HepG2 (cell line): ENCODE measurements around the gene ARHGAP30. TPM values are rescaled to one million over a fixed set of nuclear protein-coding genes. Genes with fewer than 3 reads are reported as not detected.

Experiments used
- ARID3A ChIP-seq: IDR thresholded peaks from 2 replicates; pipeline ENCODE4 v1.6.1; 2012; ENCODE audit warnings: low read depth, low read length, improper control_type of control experiment
- CREB1 ChIP-seq, 2 experiments: fragments of 450-650 bp in 1 of 2; IDR thresholded peaks; 2 replicates each; pipeline ENCODE4 v1.6.1; 2016 to 2017; ENCODE audit warnings: control low read depth in 1 of 2, mild to moderate bottlenecking in 1 of 2, missing compliant biosample characterization in 1 of 2, missing genetic modification characterization in 1 of 2
- CREM ChIP-seq, 2 experiments: sonication (generic) in 1 of 2; formaldehyde crosslinking in 1 of 2; IDR thresholded peaks; 2 replicates each; pipeline versions ENCODE4 v1.4.0 to v1.6.1; 2016 to 2020; ENCODE audit warnings: antibody characterized with exemption in 1 of 2, mild to moderate bottlenecking in 1 of 2, missing genetic modification reagents in 1 of 2
- FLYWCH1 ChIP-seq: sonication (generic); formaldehyde crosslinking; IDR thresholded peaks from 2 replicates; pipeline ENCODE4 v1.8.1; 2023; ENCODE audit warnings: mild to moderate bottlenecking, missing genetic modification reagents
- GRHL1 ChIP-seq: sonication (generic); formaldehyde crosslinking; conservative IDR thresholded peaks from 2 replicates; pipeline ENCODE4 v1.8.0; 2022; ENCODE audit warnings: missing genetic modification reagents
- HDAC2 ChIP-seq: sonication (generic); formaldehyde crosslinking; IDR thresholded peaks from 2 replicates; pipeline ENCODE4 v1.4.0; 2020; ENCODE audit warnings: missing genetic modification reagents
- HMGXB4 ChIP-seq, 2 experiments: sonication (generic) in 1 of 2; formaldehyde crosslinking in 1 of 2; IDR thresholded peaks; 2 replicates each; pipeline versions ENCODE4 v1.4.0 to v1.6.1; 2018 to 2020; ENCODE audit warnings: missing genetic modification reagents in 2 of 2, borderline replicate concordance in 1 of 2, low read depth in 1 of 2, mild to moderate bottlenecking in 1 of 2, missing biosample characterization in 1 of 2
- KLF9 ChIP-seq: IDR thresholded peaks from 2 replicates; pipeline ENCODE4 v1.6.1; 2016; ENCODE audit warnings: low read depth
- MTA1 ChIP-seq: sonication (generic); formaldehyde crosslinking; IDR thresholded peaks from 2 replicates; pipeline ENCODE4 v1.4.0; 2020; ENCODE audit warnings: missing genetic modification reagents, mild to moderate bottlenecking, borderline replicate concordance
- PLSCR1 ChIP-seq: sonication (generic); formaldehyde crosslinking; IDR thresholded peaks from 2 replicates; pipeline ENCODE4 v1.5.0; 2020; ENCODE audit warnings: missing genetic modification reagents, mild to moderate bottlenecking, borderline replicate concordance
- RARA ChIP-seq: IDR thresholded peaks from 2 replicates; pipeline ENCODE4 v1.6.1; 2016; ENCODE audit warnings: missing genetic modification reagents, missing compliant biosample characterization
- RFXAP ChIP-seq: sonication (generic); formaldehyde crosslinking; IDR thresholded peaks from 2 replicates; pipeline ENCODE4 v1.4.0; 2020; ENCODE audit warnings: missing genetic modification reagents, borderline replicate concordance
- SAFB2 ChIP-seq: sonication (generic); formaldehyde crosslinking; IDR thresholded peaks from 2 replicates; pipeline ENCODE4 v1.5.1; 2020; ENCODE audit warnings: missing genetic modification reagents, low read depth, mild to moderate bottlenecking, borderline replicate concordance
- SAP130 ChIP-seq: IDR thresholded peaks from 2 replicates; pipeline ENCODE4 v1.6.1; 2016; ENCODE audit warnings: low read depth
- TCF7L2 ChIP-seq: IDR thresholded peaks from 2 replicates; pipeline ENCODE4 v1.6.1; 2011; ENCODE audit warnings: mild to moderate bottlenecking, low read depth, low read length, moderate library complexity
- TEAD3 ChIP-seq: optimal IDR thresholded peaks from 2 replicates; pipeline ENCODE3; 2016; ENCODE audit warnings: borderline replicate concordance
- U2AF1 ChIP-seq: fragments of 200-400 bp; formaldehyde crosslinking; optimal IDR thresholded peaks from 2 replicates; pipeline ENCODE3; 2017; ENCODE audit warnings: mild to moderate bottlenecking, low read depth, low read length
- ZFY ChIP-seq: sonication (generic); formaldehyde crosslinking; IDR thresholded peaks from 2 replicates; pipeline ENCODE4 v1.4.0; 2020; ENCODE audit warnings: missing genetic modification reagents
- ZNF441 ChIP-seq: sonication (generic); formaldehyde crosslinking; IDR thresholded peaks from 2 replicates; pipeline ENCODE4 v1.7.0; 2021; ENCODE audit warnings: missing genetic modification reagents, borderline replicate concordance
- ZNF446 ChIP-seq: sonication (generic); formaldehyde crosslinking; IDR thresholded peaks from 2 replicates; pipeline ENCODE4 v1.5.0; 2020; ENCODE audit warnings: mild to moderate bottlenecking, missing genetic modification reagents
- ZNF501 ChIP-seq: sonication (generic); formaldehyde crosslinking; IDR thresholded peaks from 2 replicates; pipeline ENCODE4 v1.5.1; 2020; ENCODE audit warnings: mild to moderate bottlenecking, moderate library complexity, missing genetic modification reagents
- ZNF556 ChIP-seq: sonication (generic); formaldehyde crosslinking; IDR thresholded peaks from 2 replicates; pipeline ENCODE4 v1.4.0; 2020; ENCODE audit warnings: mild to moderate bottlenecking, missing genetic modification reagents, borderline replicate concordance
- ZNF749 ChIP-seq: sonication (generic); formaldehyde crosslinking; IDR thresholded peaks from 2 replicates; pipeline ENCODE4 v1.8.0; 2022; ENCODE audit warnings: mild to moderate bottlenecking, missing genetic modification reagents, moderate library complexity, borderline replicate concordance
- polyA plus RNA-seq, 8 experiments: library from polyadenylated mRNA; depleted of rRNA in 3 of 8; stranded (reverse) in 7 of 8; unstranded in 1 of 8; fragments of >200 nt; fragmentation: Illumina TruSeq in 4 of 8; extraction: Trizol in 4 of 8; gene quantifications; 2 replicates each; pipeline versions ENCODE4 v1.2.1 to v1.2.3, GENCODE V29; 2011 to 2016; ENCODE audit warnings: low read depth in 4 of 8, missing spikeins in 1 of 8, mixed read lengths in 1 of 8; ENCODE audit not compliant: insufficient read depth in 1 of 8
- total RNA-seq, 5 experiments: library from RNA; depleted of rRNA; stranded (reverse); fragments of >200 nt; fragmentation: Illumina TruSeq; extraction: Trizol; gene quantifications; 2 replicates each; pipeline ENCODE4 v1.2.3, GENCODE V29; 2016; ENCODE audit warnings: low read depth in 1 of 5

ARHGAP30 gene
- total and polyA plus RNA-seq, 2 of the 13 experiments (the other 11 are each of a cell fraction or from before 2014, with no cell fraction given), result 0.13 to 0.20 TPM

GRCh38 chr1:161021165-161021969 is 48.3 kb downstream of the ARHGAP30 start (continued):
- peak; percentile 72; the same call in 1 of the 2 replicates for TF ChIP-seq CREM (IDR thresholded peaks at IDR 0.05)
- TF ChIP-seq CREM (CRISPR knock-in tag; IDR thresholded peaks at IDR 0.05), result no peak
- TF ChIP-seq ZFY (CRISPR knock-in tag), result peak; percentile 48
- TF ChIP-seq SAP130, result peak; percentile 44; the same call in 1 of the 2 replicates
- no peak for TF ChIP-seq SAFB2 (CRISPR knock-in tag)
- peak; percentile 50; the same call in 1 of the 2 replicates for TF ChIP-seq ZNF441 (CRISPR knock-in tag)
- peak in 1 of 2 experiments; percentile 7; a peak in 1 of 4 replicates for TF ChIP-seq HMGXB4 (CRISPR knock-in tag; IDR thresholded peaks at IDR 0.05; ENCODE audit: borderline replicate concordance in 1 of 2, low read depth in 1 of 2)
- TF ChIP-seq ARID3A, result no peak
- TF ChIP-seq ZNF501 (CRISPR knock-in tag), result 0 out of 2 replicates have a peak, but pooled peaks have one; percentile 25
- peak; percentile 55 for TF ChIP-seq TEAD3 (CRISPR knock-in tag)
- TF ChIP-seq ZNF749, result 0 out of 2 replicates have a peak, but pooled peaks have one; percentile 21
- TF ChIP-seq MTA1, result 0 out of 2 replicates have a peak, but pooled peaks have one; percentile 38
- no peak for TF ChIP-seq FLYWCH1 (CRISPR knock-in tag)
- TF ChIP-seq ZNF446, result no peak
- TF ChIP-seq PLSCR1, result no peak
- TF ChIP-seq CREB1 (IDR thresholded peaks at IDR 0.05), result peak; percentile 73
- TF ChIP-seq CREB1 (CRISPR knock-in tag; IDR thresholded peaks at IDR 0.05), result peak; percentile 91
- no peak for TF ChIP-seq KLF9
- TF ChIP-seq HDAC2 (CRISPR knock-in tag), result peak; percentile 21; the same call in 1 of the 2 replicates
- no peak for TF ChIP-seq GRHL1 (CRISPR knock-in tag)
- no peak for TF ChIP-seq ZNF556 (CRISPR knock-in tag)
- peak; percentile 38 for TF ChIP-seq U2AF1
- no peak for TF ChIP-seq RARA (CRISPR knock-in tag)
- no peak for TF ChIP-seq TCF7L2
- peak; percentile 98 for TF ChIP-seq RFXAP (CRISPR knock-in tag)
